CD4-positive, alpha-beta T cell treated with Interleukin-2 at 100 ng/mL for 4 hours (primary cell): ENCODE results near the gene PPM1M.

Source experiments
- DNase-seq: peaks from one replicate; pipeline ENCODE4 v3.0.0-alpha.2; 2020; ENCODE audit warnings: low spot score

PPM1M gene

GRCh38 chr3:52216585-52217408 lies 28.8 kb upstream of the PPM1M start:
- peak; percentile 85 for DNase-seq

GRCh38 chr3:52217409-52217805 lies 28.2 kb upstream of the PPM1M start:
- DNase-seq, result no peak

GRCh38 chr3:52218026-52218425 lies 27.5 kb upstream of the PPM1M start:
- DNase-seq, result no peak

- no peak for DNase-seq
Measured at GRCh38 chr3:52218454-52218853, 27.1 kb upstream of the PPM1M start.

GRCh38 chr3:52218937-52219650 lies 26.5 kb upstream of the PPM1M start:
- no peak for DNase-seq

- peak; percentile 88 for DNase-seq
Measured at GRCh38 chr3:52220380-52221026, 25.1 kb upstream of the PPM1M start.

GRCh38 chr3:52221141-52221562 lies 24.4 kb upstream of the PPM1M start:
- no peak for DNase-seq

GRCh38 chr3:52221563-52222318 lies 23.8 kb upstream of the PPM1M start:
- peak; percentile 67 for DNase-seq

GRCh38 chr3:52222319-52223221 lies 23.0 kb upstream of the PPM1M start:
- DNase-seq, result no peak

GRCh38 chr3:52223449-52224408 lies 21.8 kb upstream of the PPM1M start:
- DNase-seq, result no peak

GRCh38 chr3:52225452-52226228 lies 19.9 kb upstream of the PPM1M start, which contains the start of gene TLR9:
Gene TLR9, minus strand, starts transcription at chr3:52225645. Its CDS starts 116 bp downstream, at chr3:52225529.
- no peak for DNase-seq

GRCh38 chr3:52226229-52226817 lies 19.2 kb upstream of the PPM1M start:
- DNase-seq, result no peak

GRCh38 chr3:52227117-52227516 lies 18.4 kb upstream of the PPM1M start:
- no peak for DNase-seq

GRCh38 chr3:52227766-52228165 lies 17.8 kb upstream of the PPM1M start:
- DNase-seq, result no peak

- DNase-seq, result no peak
Measured at GRCh38 chr3:52228266-52228665, 17.3 kb upstream of the PPM1M start.

- no peak for DNase-seq
Measured at GRCh38 chr3:52228751-52229291, 16.7 kb upstream of the PPM1M start.

GRCh38 chr3:52229656-52230055 lies 15.9 kb upstream of the PPM1M start:
- DNase-seq, result no peak

GRCh38 chr3:52230461-52230860 lies 15.1 kb upstream of the PPM1M start:
- no peak for DNase-seq
